Measurements from ENCODE around the gene RUNX3. TPM values are rescaled to one million over a fixed set of nuclear protein-coding genes. Genes with fewer than 3 reads are reported as not detected.

Gene RUNX3
- total and polyA plus RNA-seq, 2 of the 8 experiments (the other 6 are each of a cell fraction or from before 2014, with no cell fraction given), result 0.62 to 0.82 TPM

DNA sequence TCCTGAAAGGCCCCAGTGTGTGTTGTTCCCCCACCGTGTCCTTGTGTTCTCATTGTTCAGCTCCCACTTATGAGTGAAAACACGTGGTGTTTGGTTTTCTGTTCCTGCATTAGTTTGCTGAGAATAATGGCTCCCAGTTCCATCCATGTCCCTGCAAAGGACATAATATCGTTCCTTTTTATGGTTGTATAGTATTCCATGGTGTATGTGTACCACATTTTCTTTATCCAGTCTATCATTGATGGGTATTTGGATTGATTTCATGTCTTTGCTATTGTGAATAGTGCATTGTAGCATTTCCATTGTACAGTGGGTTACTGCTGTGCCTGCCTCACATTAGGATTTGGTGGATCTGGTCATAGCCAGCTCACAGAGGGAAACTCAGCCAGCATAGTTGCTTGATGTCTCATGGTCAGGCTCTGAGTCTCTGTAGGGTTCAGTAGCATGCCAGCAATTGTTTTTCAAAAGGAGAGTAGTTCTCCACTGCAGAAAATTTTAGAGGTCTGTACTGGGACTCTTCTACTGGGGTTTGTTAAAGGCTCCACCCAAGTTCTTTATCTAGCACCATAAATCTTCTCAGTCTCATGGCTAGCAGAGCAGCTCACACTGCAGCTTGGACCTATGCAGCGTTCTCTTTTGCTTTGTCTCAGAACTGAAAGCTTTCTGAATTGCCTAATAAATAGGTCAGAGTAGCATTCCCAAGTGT lies 41.0 kb downstream of the RUNX3 start (continued):
- TF ChIP-seq POLR2A (IDR thresholded peaks at IDR 0.05; ENCODE audit: control extremely low read depth in 1 of 2, low read depth in 2 of 2, low read length in 2 of 2) (no peak), CHD2 (IDR thresholded peaks at IDR 0.05; ENCODE audit: low read length) (no peak)
- TF ChIP-seq, protein P1, sequence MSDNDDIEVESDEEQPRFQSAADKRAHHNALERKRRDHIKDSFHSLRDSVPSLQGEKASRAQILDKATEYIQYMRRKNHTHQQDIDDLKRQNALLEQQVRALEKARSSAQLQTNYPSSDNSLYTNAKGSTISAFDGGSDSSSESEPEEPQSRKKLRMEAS (IDR thresholded peaks at IDR 0.05), result no peak

Measured in H1 (cell line).